ENCODE measurements around the gene PIEZO1.

DNA sequence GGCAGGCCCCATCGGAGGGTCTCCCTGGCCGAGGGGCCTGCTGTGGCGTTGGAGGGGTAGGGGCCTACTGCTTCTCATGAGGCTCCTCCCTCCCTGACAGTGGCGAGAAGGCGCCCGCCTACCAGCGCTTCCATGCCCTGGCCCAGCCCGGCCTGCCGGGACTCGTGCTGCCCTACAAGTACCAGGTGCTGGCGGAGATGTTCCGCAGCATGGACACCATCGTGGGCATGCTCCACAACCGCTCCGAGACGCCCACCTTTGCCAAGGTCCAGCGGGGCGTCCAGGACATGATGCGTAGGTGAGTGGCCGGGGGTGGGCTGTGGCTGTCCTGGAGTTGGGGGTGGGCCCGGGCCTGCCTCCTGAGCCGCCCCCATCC lies 20.3 kb upstream of the PIEZO1 start:
- no peak for TF ChIP-seq POLR2A (IDR thresholded peaks at IDR 0.05; ENCODE audit: low read depth, low read length)
- TF ChIP-seq POLR2AphosphoS5 (IDR thresholded peaks at IDR 0.05; ENCODE audit: low read depth, low read length), result peak; percentile 43; the same call in 1 of the 2 replicates
